C4-2B (cell line): ENCODE measurements around the gene PROM1.

ENCODE experiments used
- H3K27ac ChIP-seq: fragments of 450-650 bp; 2 replicates; pipeline ENCODE4 v1.5.1; 2017
- ZFX ChIP-seq: fragments of 450-650 bp; IDR thresholded peaks from 2 replicates; pipeline ENCODE4 v1.6.1; 2017
- TF ChIP-seq, protein P1 (sequence below): fragments of 450-650 bp; conservative IDR thresholded peaks from 2 replicates; pipeline ENCODE4 v1.5.1; 2017; ENCODE audit warnings: mild to moderate bottlenecking

The PROM1 gene

DNA sequence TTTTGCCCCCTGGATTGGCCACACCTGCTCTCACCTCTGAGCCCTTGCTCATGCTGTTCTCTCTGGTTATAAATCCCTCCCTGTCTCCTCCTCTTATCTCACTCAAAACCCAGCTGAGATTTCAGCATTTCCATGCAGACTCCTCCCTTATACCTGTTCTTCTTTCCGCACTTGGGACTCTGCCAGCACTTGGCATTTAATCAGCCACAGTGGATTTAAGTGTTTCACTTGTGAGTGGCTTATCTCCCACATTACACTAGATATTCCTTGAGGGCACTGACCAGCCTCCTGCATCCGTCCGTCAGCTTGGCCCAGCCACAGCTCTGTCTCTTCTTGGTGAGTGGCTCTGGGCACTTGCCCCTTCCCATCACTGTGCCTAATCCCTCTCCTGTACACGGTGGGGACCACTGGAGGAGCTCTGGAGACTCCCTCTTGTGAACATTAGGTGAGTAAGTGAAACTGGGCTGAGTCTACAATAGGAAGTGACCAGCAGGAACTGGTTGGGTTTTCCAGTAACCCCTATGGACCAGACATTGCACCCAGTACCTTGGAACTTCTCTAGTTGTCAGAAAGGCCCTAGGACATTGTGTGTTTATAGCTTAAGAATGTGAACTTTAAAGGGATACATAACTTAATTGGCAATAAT, 165.2 kb downstream of the PROM1 start:
- no peak overlapping the region for H3K27ac ChIP-seq
- no peak for TF ChIP-seq ZFX
- TF ChIP-seq, protein P1, sequence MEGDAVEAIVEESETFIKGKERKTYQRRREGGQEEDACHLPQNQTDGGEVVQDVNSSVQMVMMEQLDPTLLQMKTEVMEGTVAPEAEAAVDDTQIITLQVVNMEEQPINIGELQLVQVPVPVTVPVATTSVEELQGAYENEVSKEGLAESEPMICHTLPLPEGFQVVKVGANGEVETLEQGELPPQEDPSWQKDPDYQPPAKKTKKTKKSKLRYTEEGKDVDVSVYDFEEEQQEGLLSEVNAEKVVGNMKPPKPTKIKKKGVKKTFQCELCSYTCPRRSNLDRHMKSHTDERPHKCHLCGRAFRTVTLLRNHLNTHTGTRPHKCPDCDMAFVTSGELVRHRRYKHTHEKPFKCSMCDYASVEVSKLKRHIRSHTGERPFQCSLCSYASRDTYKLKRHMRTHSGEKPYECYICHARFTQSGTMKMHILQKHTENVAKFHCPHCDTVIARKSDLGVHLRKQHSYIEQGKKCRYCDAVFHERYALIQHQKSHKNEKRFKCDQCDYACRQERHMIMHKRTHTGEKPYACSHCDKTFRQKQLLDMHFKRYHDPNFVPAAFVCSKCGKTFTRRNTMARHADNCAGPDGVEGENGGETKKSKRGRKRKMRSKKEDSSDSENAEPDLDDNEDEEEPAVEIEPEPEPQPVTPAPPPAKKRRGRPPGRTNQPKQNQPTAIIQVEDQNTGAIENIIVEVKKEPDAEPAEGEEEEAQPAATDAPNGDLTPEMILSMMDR, result no peak
